ENCODE results near the gene CAPN1.

CAPN1 gene

GRCh38 chr11:65208785-65209710 is 27.3 kb downstream of the CAPN1 start:
- no peak for TF ChIP-seq CTCF (IDR thresholded peaks at IDR 0.05; ENCODE audit: low read length, missing control alignments)
- no peak for DNase-seq (ENCODE audit: low read depth)
- H3K4me3 ChIP-seq (replicated peaks; ENCODE audit: low read depth, low read length) = no peak overlapping the region

GRCh38 chr11:65209711-65210360 is 28.1 kb downstream of the CAPN1 start:
- TF ChIP-seq CTCF (IDR thresholded peaks at IDR 0.05; ENCODE audit: low read length, missing control alignments) = no peak
- no peak overlapping the region for H3K4me3 ChIP-seq (replicated peaks; ENCODE audit: low read depth, low read length)
- DNase-seq (ENCODE audit: low read depth) = no peak

- TF ChIP-seq CTCF (IDR thresholded peaks at IDR 0.05; ENCODE audit: low read length, missing control alignments) = no peak
- no peak overlapping the region for H3K4me3 ChIP-seq (replicated peaks; ENCODE audit: low read depth, low read length)
- DNase-seq (ENCODE audit: low read depth) = no peak
Measured at GRCh38 chr11:65210361-65210731, 28.6 kb downstream of the CAPN1 start.

GRCh38 chr11:65210748-65211147 is 29.0 kb downstream of the CAPN1 start:
- TF ChIP-seq CTCF (IDR thresholded peaks at IDR 0.05; ENCODE audit: low read length, missing control alignments) = no peak
- H3K4me3 ChIP-seq (replicated peaks; ENCODE audit: low read depth, low read length) = no peak overlapping the region
- no peak for DNase-seq (ENCODE audit: low read depth)

GRCh38 chr11:65211293-65212105 is 29.8 kb downstream of the CAPN1 start:
- no peak for TF ChIP-seq CTCF (IDR thresholded peaks at IDR 0.05; ENCODE audit: low read length, missing control alignments)
- H3K4me3 ChIP-seq (replicated peaks; ENCODE audit: low read depth, low read length) = no peak overlapping the region
- DNase-seq (ENCODE audit: low read depth) = no peak

- DNase-seq (ENCODE audit: low read depth) = no peak
- H3K4me3 ChIP-seq (replicated peaks; ENCODE audit: low read depth, low read length) = no peak overlapping the region
- no peak for TF ChIP-seq CTCF (IDR thresholded peaks at IDR 0.05; ENCODE audit: low read length, missing control alignments)
Measured at GRCh38 chr11:65212226-65212801, 30.6 kb downstream of the CAPN1 start.
